HCT116 (cell line): Measurements from ENCODE around the gene CDYL2. TPM values are rescaled to one million over a fixed set of nuclear protein-coding genes. Genes with fewer than 3 reads are reported as not detected.

Experiments used
- ATAC-seq: fragments of 200-7000 bp; cut with Tn5 transposase; 2 replicates; pipeline ENCODE4 v1.9.1; 2020; ENCODE audit warnings: mild to moderate bottlenecking, moderate library complexity
- BruUV-seq: library from RNA; stranded (reverse); fragments of 400-500 nt; replicated peaks from 2 replicates; lab custom pipeline; 2021; lab: Mats Ljungman, UMichigan
- CTCF ChIA-PET: fragments of 300-600 bp; sonication (Branson Sonifier 250); formaldehyde crosslinking; loops from one replicate; lab custom pipeline; 2021; ENCODE audit warnings: antibody characterized with exemption; lab: Charles Lee
- POLR2A ChIA-PET: fragments of 300-600, 350-600 bp; sonication (Branson Sonifier 250); formaldehyde crosslinking; loops from one replicate; lab custom pipeline; 2021; ENCODE audit warnings: antibody characterized with exemption; lab: Charles Lee
- RAD21 ChIA-PET, 2 experiments: fragments of 300-600 bp; sonication (Branson Sonifier 250); formaldehyde crosslinking; loops; one replicate each; lab custom pipeline; 2023; ENCODE audit warnings: low total read pairs in 2 of 2; ENCODE audit not compliant: uncharacterized antibody in 2 of 2, unreplicated experiment in 2 of 2, low non-redundant PET in 1 of 2; lab: Charles Lee
- DNase-seq: peaks from one replicate; pipeline ENCODE4 v3.0.0-alpha.2; 2010; ENCODE audit warnings: low read depth, low spot score
- H2AFZ ChIP-seq: fragments of 200-600 bp; shearing (Covaris generic), sonication (generic); 2 replicates; pipeline ENCODE4 v1.6.1; 2017; ENCODE audit warnings: low read depth, mixed run types, mixed read lengths, antibody characterized with exemption, low read length; ENCODE audit not compliant: poor library complexity, severe bottlenecking
- H3K27ac ChIP-seq: 2 replicates; pipeline ENCODE4 v1.5.1; 2012; ENCODE audit warnings: low read depth, low read length
- H3K27me3 ChIP-seq: fragments of 200-600 bp; sonication (generic); 2 replicates; pipeline ENCODE4 v1.6.1; 2016; ENCODE audit warnings: mixed run types, low read length, mixed read lengths; ENCODE audit not compliant: insufficient read depth
- H3K36me3 ChIP-seq, 2 experiments: fragments of 200-500 bp in 1 of 2; fragments of 200-600 bp in 1 of 2; sonication (Bioruptor generic) in 1 of 2; sonication (generic) in 1 of 2; 2 replicates each; pipeline versions ENCODE4 v1.5.1 to v1.6.1; 2014 to 2016; ENCODE audit warnings: low read length in 2 of 2, inconsistent platforms in 1 of 2, mixed read lengths in 1 of 2, mixed run types in 1 of 2; ENCODE audit not compliant: insufficient read depth in 2 of 2, control insufficient read depth in 1 of 2
- H3K4me1 ChIP-seq, 2 experiments: fragments of 200-600 bp in 1 of 2; sonication (generic) in 1 of 2; 2 replicates each; pipeline versions ENCODE4 v1.5.1 to v1.6.1; 2012 to 2017; ENCODE audit warnings: low read length in 2 of 2, inconsistent platforms in 1 of 2, mild to moderate bottlenecking in 1 of 2, mixed read lengths in 1 of 2, mixed run types in 1 of 2, moderate library complexity in 1 of 2; ENCODE audit not compliant: insufficient read depth in 2 of 2, control insufficient read depth in 1 of 2
- H3K4me2 ChIP-seq: fragments of 200-600 bp; sonication (generic); 2 replicates; pipeline ENCODE4 v1.6.1; 2017; ENCODE audit warnings: mixed run types, low read length, mixed read lengths
- H3K4me3 ChIP-seq, 2 experiments: fragments of 200-600 bp in 1 of 2; sonication (generic) in 1 of 2; replicated peaks in 1 of 2; 2 replicates each; pipeline ENCODE4 v1.5.1; 2011 to 2016; ENCODE audit warnings: low read length in 2 of 2, control low read depth in 1 of 2, low read depth in 1 of 2, mild to moderate bottlenecking in 1 of 2, mixed read lengths in 1 of 2, mixed run types in 1 of 2
- H3K79me2 ChIP-seq: fragments of 200-600 bp; sonication (generic); 2 replicates; pipeline ENCODE4 v1.6.1; 2017; ENCODE audit warnings: mild to moderate bottlenecking, mixed run types, low read length, moderate library complexity, mixed read lengths; ENCODE audit not compliant: insufficient read depth
- H3K9ac ChIP-seq: fragments of 200-600 bp; sonication (generic); 2 replicates; pipeline ENCODE4 v1.6.1; 2016; ENCODE audit warnings: low read length, mixed read lengths
- H3K9me2 ChIP-seq: fragments of 200-600 bp; sonication (generic), shearing (Covaris generic); 2 replicates; pipeline ENCODE4 v1.6.1; 2017; ENCODE audit warnings: mixed run types, mild to moderate bottlenecking, moderate library complexity; ENCODE audit not compliant: insufficient read depth
- H3K9me3 ChIP-seq, 2 experiments: fragments of 200-500 bp in 1 of 2; fragments of 200-600 bp in 1 of 2; sonication (Bioruptor generic) in 1 of 2; sonication (generic) in 1 of 2; 2 replicates each; pipeline ENCODE4 v1.6.1; 2014 to 2017; ENCODE audit warnings: low read length in 2 of 2, mixed read lengths in 2 of 2, inconsistent platforms in 1 of 2, low read depth in 1 of 2, mild to moderate bottlenecking in 1 of 2, mixed run types in 1 of 2, moderate library complexity in 1 of 2; ENCODE audit not compliant: control insufficient read depth in 1 of 2, insufficient read depth in 1 of 2
- H4K20me1 ChIP-seq: fragments of 200-600 bp; sonication (generic), shearing (Covaris generic); 2 replicates; pipeline ENCODE4 v1.6.1; 2017; ENCODE audit warnings: mixed run types, mild to moderate bottlenecking, moderate library complexity; ENCODE audit not compliant: insufficient read depth
- CEBPB ChIP-seq: IDR thresholded peaks from 2 replicates; pipeline ENCODE4 v1.6.1; 2012; ENCODE audit warnings: low read depth
- EZH2phosphoT487 ChIP-seq: fragments of 200-600 bp; IDR thresholded peaks from 2 replicates; pipeline ENCODE4 v1.6.1; 2018; ENCODE audit warnings: antibody characterized with exemption, borderline replicate concordance
- JUND ChIP-seq: IDR thresholded peaks from 2 replicates; pipeline ENCODE4 v1.6.1; 2012
- POLR2AphosphoS5 ChIP-seq: IDR thresholded peaks from 2 replicates; pipeline ENCODE4 v1.6.1; 2011; ENCODE audit warnings: mild to moderate bottlenecking, low read depth, low read length, moderate library complexity
- SIN3A ChIP-seq: IDR thresholded peaks from 2 replicates; pipeline ENCODE4 v1.6.1; 2012; ENCODE audit warnings: low read depth
- SRF ChIP-seq: IDR thresholded peaks from 2 replicates; pipeline ENCODE4 v1.6.1; 2012; ENCODE audit warnings: low read depth
- TCF7L2 ChIP-seq: IDR thresholded peaks from 2 replicates; pipeline ENCODE4 v1.7.0; 2011; ENCODE audit warnings: borderline replicate concordance, inconsistent platforms; ENCODE audit not compliant: insufficient read depth, insufficient read length; ENCODE audit errors: extremely low read depth
- ZFX ChIP-seq: fragments of 450-650 bp; IDR thresholded peaks from 2 replicates; pipeline ENCODE4 v1.6.1; 2017
- intact Hi-C: fragments of 100-400 bp; cut with micrococcal nuclease; formaldehyde crosslinking; loops from 2 replicates; pipeline ENCODE4 v1.10.0; 2022
- total RNA-seq: library from RNA; stranded (reverse); gene quantifications from one replicate; pipeline ENCODE4 v1.2.1, GENCODE V29; 2021; ENCODE audit not compliant: unreplicated experiment
- TF ChIP-seq, protein P1 (sequence below), 3 experiments: fragments of 200-600 bp in 1 of 3; sonication (generic) in 1 of 3; IDR thresholded peaks in 2 of 3; conservative IDR thresholded peaks in 1 of 3; 2 replicates each; pipeline ENCODE4 v1.5.1; 2012 to 2017; ENCODE audit warnings: low read depth in 2 of 3, low read length in 2 of 3, antibody characterized with exemption in 1 of 3, borderline replicate concordance in 1 of 3, control low read depth in 1 of 3, mild to moderate bottlenecking in 1 of 3, mixed read lengths in 1 of 3, mixed run types in 1 of 3, moderate library complexity in 1 of 3; ENCODE audit not compliant: insufficient read depth in 1 of 3
- TF ChIP-seq, protein P2 (sequence below): IDR thresholded peaks from 2 replicates; pipeline ENCODE4 v1.6.1; 2012
- TF ChIP-seq, protein P3 (sequence below): IDR thresholded peaks from 2 replicates; pipeline ENCODE4 v1.6.1; 2012
- TF ChIP-seq, protein P4 (sequence below): IDR thresholded peaks from 2 replicates; pipeline ENCODE4 v1.6.1; 2011; ENCODE audit warnings: mild to moderate bottlenecking, low read length, moderate library complexity; ENCODE audit not compliant: insufficient replicate concordance; ENCODE audit errors: extremely low read depth

CDYL2 gene
- total RNA-seq, 1 experiment from 2014 or later = 0.10 TPM

DNA sequence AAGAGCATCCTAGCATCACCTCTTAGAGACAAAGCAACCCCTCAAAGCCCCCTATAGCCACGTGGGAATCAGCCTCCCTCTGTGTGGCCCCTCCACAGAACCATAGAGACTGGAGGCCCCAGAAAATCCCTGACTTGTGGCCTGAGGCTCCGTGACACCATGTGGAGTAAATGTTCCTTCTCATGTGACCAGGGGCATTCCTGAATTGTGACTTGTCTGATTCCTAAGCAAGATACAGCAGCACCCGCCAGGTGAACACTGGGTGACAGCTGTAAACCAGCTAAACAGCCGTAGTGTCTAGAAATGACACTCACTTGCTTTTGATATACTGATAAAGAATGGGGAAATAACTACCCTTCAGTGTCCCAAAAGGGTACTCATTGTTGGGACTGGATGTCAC, 184.6 kb downstream of the CDYL2 start:
- H3K9me2 ChIP-seq = no peaks in the 10 kb centered on the region
- ATAC-seq (no peak), DNase-seq (no peak)
- ChIA-PET RAD21 (no interaction called here), CTCF (no interaction called here), POLR2A (no interaction called here)
- no peak overlapping the region for H3K4me2 ChIP-seq
- H3K4me1 ChIP-seq = peaks cover 0 to 9% of the 10 kb centered on the region in 2 experiments; a peak in 1 of 4 replicates
- H3K9ac ChIP-seq = no peak overlapping the region
- H3K9me3 ChIP-seq = peaks cover 0 to 3% of the 10 kb centered on the region in 2 experiments; a peak in 2 of 4 replicates
- no TSS peak for BruUV-seq
- no peak for TF ChIP-seq CEBPB
- TF ChIP-seq, protein P1, sequence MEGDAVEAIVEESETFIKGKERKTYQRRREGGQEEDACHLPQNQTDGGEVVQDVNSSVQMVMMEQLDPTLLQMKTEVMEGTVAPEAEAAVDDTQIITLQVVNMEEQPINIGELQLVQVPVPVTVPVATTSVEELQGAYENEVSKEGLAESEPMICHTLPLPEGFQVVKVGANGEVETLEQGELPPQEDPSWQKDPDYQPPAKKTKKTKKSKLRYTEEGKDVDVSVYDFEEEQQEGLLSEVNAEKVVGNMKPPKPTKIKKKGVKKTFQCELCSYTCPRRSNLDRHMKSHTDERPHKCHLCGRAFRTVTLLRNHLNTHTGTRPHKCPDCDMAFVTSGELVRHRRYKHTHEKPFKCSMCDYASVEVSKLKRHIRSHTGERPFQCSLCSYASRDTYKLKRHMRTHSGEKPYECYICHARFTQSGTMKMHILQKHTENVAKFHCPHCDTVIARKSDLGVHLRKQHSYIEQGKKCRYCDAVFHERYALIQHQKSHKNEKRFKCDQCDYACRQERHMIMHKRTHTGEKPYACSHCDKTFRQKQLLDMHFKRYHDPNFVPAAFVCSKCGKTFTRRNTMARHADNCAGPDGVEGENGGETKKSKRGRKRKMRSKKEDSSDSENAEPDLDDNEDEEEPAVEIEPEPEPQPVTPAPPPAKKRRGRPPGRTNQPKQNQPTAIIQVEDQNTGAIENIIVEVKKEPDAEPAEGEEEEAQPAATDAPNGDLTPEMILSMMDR (IDR thresholded peaks at IDR 0.05 in 2 of 3, conservative IDR thresholded peaks at IDR 0.05 in 1 of 3; ENCODE audit: borderline replicate concordance in 1 of 3, insufficient read depth in 1 of 3, low read depth in 2 of 3, low read length in 2 of 3) = no peak
- TF ChIP-seq, protein P2, sequence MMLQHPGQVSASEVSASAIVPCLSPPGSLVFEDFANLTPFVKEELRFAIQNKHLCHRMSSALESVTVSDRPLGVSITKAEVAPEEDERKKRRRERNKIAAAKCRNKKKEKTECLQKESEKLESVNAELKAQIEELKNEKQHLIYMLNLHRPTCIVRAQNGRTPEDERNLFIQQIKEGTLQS = no peak
- TF ChIP-seq TCF7L2 = no peak
- no peak for TF ChIP-seq EZH2phosphoT487
- no peak for TF ChIP-seq ZFX
- TF ChIP-seq SIN3A = no peak
- TF ChIP-seq, protein P3, sequence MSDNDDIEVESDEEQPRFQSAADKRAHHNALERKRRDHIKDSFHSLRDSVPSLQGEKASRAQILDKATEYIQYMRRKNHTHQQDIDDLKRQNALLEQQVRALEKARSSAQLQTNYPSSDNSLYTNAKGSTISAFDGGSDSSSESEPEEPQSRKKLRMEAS = no peak
- TF ChIP-seq, protein P4, sequence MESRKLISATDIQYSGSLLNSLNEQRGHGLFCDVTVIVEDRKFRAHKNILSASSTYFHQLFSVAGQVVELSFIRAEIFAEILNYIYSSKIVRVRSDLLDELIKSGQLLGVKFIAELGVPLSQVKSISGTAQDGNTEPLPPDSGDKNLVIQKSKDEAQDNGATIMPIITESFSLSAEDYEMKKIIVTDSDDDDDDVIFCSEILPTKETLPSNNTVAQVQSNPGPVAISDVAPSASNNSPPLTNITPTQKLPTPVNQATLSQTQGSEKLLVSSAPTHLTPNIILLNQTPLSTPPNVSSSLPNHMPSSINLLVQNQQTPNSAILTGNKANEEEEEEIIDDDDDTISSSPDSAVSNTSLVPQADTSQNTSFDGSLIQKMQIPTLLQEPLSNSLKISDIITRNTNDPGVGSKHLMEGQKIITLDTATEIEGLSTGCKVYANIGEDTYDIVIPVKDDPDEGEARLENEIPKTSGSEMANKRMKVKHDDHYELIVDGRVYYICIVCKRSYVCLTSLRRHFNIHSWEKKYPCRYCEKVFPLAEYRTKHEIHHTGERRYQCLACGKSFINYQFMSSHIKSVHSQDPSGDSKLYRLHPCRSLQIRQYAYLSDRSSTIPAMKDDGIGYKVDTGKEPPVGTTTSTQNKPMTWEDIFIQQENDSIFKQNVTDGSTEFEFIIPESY = no peak
- TF ChIP-seq JUND = no peak
- TF ChIP-seq POLR2AphosphoS5 = no peak
- no peak for TF ChIP-seq SRF
- no peak overlapping the region for H3K27ac ChIP-seq
- H3K4me3 ChIP-seq = no peak overlapping the region
- H3K36me3 ChIP-seq = no peaks in the 10 kb centered on the region
- H2AFZ ChIP-seq = no peak overlapping the region
- no peaks in the 10 kb centered on the region for H3K27me3 ChIP-seq
- H4K20me1 ChIP-seq = no peaks in the 10 kb centered on the region
- intact Hi-C loops = no loop called here
- H3K79me2 ChIP-seq = no peaks in the 10 kb centered on the region
